T-cell (primary cell): ENCODE measurements around the gene MUC2. TPM values are rescaled to one million over a fixed set of nuclear protein-coding genes. Genes with fewer than 3 reads are reported as not detected.

ENCODE experiments used
- ATAC-seq, 4 experiments: fragments of 200-7000 bp in 3 of 4; fragments of 150-1000 bp in 1 of 4; cut with Tn5 transposase; replicated peaks in 1 of 4; 1 replicate in 3 of 4; 2 replicates in 1 of 4; pipeline ENCODE4 v1.10.0; 2021; ENCODE audit warnings: moderate library complexity in 3 of 4, mild to moderate bottlenecking in 2 of 4, moderate number of reproducible peaks in 1 of 4
- CTCF ChIA-PET, 2 donors: fragments of 300-600 bp; sonication (Branson Sonifier 250); formaldehyde crosslinking; loops; one replicate each; lab custom pipeline; 2022; ENCODE audit warnings: antibody characterized with exemption in 2 of 2; lab: Charles Lee
- POLR2A ChIA-PET, 2 donors: fragments of 300-600 bp; sonication (Branson Sonifier 250); formaldehyde crosslinking; loops; one replicate each; lab custom pipeline; 2022; ENCODE audit warnings: antibody characterized with exemption in 2 of 2; lab: Charles Lee
- DNase-seq, 35 experiments: peaks; one replicate each; pipeline versions ENCODE4 v3.0.0 to v3.0.0-alpha.2; 2013 to 2023
- H3K27ac ChIP-seq: one replicate; pipeline ENCODE4 v1.5.1; 2013; ENCODE audit warnings: low read length
- H3K27me3 ChIP-seq, 2 experiments: replicated peaks in 1 of 2; 1 replicate in 1 of 2; 2 replicates in 1 of 2; pipeline versions ENCODE4 v1.6.1 to v1.7.0; 2013; ENCODE audit warnings: low read length in 1 of 2, mixed read lengths in 1 of 2; ENCODE audit not compliant: control insufficient read depth in 2 of 2, insufficient read depth in 2 of 2; ENCODE audit errors: extremely low read depth in 1 of 2
- H3K36me3 ChIP-seq, 2 donors: 1 replicate in 1 of 2; 2 replicates in 1 of 2; pipeline versions ENCODE4 v1.6.1 to v1.7.0; 2013; ENCODE audit warnings: low read length in 1 of 2; ENCODE audit not compliant: control insufficient read depth in 2 of 2, insufficient read depth in 1 of 2; ENCODE audit errors: extremely low read depth in 1 of 2
- H3K4me1 ChIP-seq, 2 experiments: 1 replicate in 1 of 2; 2 replicates in 1 of 2; pipeline versions ENCODE4 v1.6.1 to v1.7.0; 2013; ENCODE audit warnings: low read length in 2 of 2, mixed read lengths in 1 of 2; ENCODE audit not compliant: insufficient read depth in 2 of 2, control insufficient read depth in 1 of 2; ENCODE audit errors: extremely low read depth in 1 of 2
- H3K4me3 ChIP-seq, 2 donors: 1 replicate in 1 of 2; 2 replicates in 1 of 2; pipeline versions ENCODE4 v1.5.1 to v1.7.0; 2013; ENCODE audit warnings: mild to moderate bottlenecking in 2 of 2, low read length in 1 of 2, moderate library complexity in 1 of 2; ENCODE audit not compliant: control insufficient read depth in 1 of 2; ENCODE audit errors: extremely low read depth in 1 of 2
- H3K9me3 ChIP-seq: 2 replicates; pipeline ENCODE4 v1.7.0; 2013
- H3K27ac Mint-ChIP-seq, 2 donors: one replicate each; pipeline ENCODE4 v1.8.0; 2020 to 2021; ENCODE audit warnings: mild to moderate bottlenecking in 2 of 2, mixed read lengths in 2 of 2
- H3K27me3 Mint-ChIP-seq, 2 donors: one replicate each; pipeline ENCODE4 v1.8.0; 2021 to 2022; ENCODE audit warnings: mixed read lengths in 2 of 2
- H3K36me3 Mint-ChIP-seq: one replicate; pipeline ENCODE4 v1.8.0; 2021; ENCODE audit warnings: mixed read lengths
- H3K4me1 Mint-ChIP-seq, 3 donors: one replicate each; pipeline ENCODE4 v1.8.0; 2020 to 2022; ENCODE audit warnings: mixed read lengths in 3 of 3, mild to moderate bottlenecking in 1 of 3
- H3K4me3 Mint-ChIP-seq, 3 donors: one replicate each; pipeline ENCODE4 v1.8.0; 2020 to 2022; ENCODE audit warnings: mild to moderate bottlenecking in 3 of 3, mixed read lengths in 3 of 3, moderate library complexity in 3 of 3
- H3K9me3 Mint-ChIP-seq, 3 donors: one replicate each; pipeline ENCODE4 v1.8.0; 2020 to 2022; ENCODE audit warnings: mixed read lengths in 3 of 3
- WGBS: methylation state at CpG from one replicate; pipeline ENCODE4 v1.1.5; 2013; ENCODE audit warnings: missing lambda C conversion rate; ENCODE audit not compliant: insufficient coverage; 5-methylcytosine and 5-hydroxymethylcytosine counted together
- total RNA-seq, 35 experiments: library from RNA in 6 of 35; stranded (reverse) in 6 of 35; fragments of 120-200 nt in 1 of 35; gene quantifications; one replicate each; pipeline versions ENCODE4 v1.2.1 to v1.2.4 and lab custom pipeline; 2013 to 2026

The MUC2 gene
- total RNA-seq, 5 donors from 2014 or later (not counting 1 experiment from before 2014, with no cell fraction given): 0.12 to 1.4 (median 0.53) TPM; not detected in 2

DNA sequence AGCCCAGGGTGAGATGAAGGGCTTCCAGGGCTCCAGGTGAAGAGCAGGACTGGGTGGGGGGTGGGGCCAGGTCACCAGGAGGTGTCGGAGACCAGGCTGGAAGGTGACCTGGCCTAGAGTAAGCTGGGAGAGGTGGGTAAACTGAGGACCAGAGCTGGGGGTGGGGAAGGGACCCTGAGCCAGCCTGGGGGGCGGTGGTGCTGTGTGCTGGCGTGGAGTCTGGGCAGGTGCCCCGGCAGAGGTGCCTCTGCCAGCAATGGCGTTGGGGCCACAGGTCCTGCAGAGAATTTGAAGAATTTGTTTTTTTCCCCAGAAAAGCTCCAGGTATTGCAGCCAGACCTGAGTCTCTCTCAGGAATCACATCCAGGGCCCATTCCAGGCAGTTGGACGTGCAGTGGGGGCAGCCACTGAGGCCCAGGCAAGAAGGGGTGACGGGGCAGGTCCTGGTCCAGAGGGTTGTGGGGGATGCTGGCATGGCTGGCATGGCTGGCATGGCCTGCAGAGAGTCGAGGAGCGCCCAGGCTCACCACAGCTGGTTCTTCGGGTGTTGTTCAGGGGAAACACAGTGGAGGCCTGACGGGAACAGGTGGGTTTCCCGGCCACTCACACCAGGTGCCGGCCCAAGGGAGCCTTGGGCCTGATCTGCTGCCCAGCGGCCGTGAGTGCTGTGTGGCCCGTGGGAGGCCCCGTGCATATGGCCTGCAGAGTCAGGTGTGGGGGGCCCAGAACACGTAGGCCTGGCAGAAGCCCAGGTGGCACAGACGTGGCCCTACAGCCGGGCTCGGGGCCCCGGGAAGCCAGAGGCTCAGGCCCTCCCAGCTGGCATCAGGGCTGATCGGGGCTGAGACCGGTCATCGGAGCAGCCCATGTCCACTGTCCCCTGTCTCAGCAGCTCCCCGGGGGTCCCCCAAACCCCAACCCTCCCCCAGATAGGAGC, 31.8 kb upstream of the MUC2 start:
- H3K4me1 ChIP-seq: no peaks in the 10 kb centered on the region
- H3K9me3 Mint-ChIP-seq: no peaks in the 10 kb centered on the region
- peaks cover 3 to 17% of the 10 kb centered on the region in 2 donors for H3K27me3 Mint-ChIP-seq
- no peaks in the 10 kb centered on the region for H3K36me3 Mint-ChIP-seq
- H3K36me3 ChIP-seq: no peaks in the 10 kb centered on the region
- H3K27me3 ChIP-seq: peaks cover 2 to 36% of the 10 kb centered on the region in 2 experiments
- DNase-seq (no peak), ATAC-seq (no peak)
- CTCF ChIA-PET: no interaction called here
- H3K27ac ChIP-seq: no peak overlapping the region
- no peaks in the 10 kb centered on the region for H3K4me1 Mint-ChIP-seq
- H3K4me3 Mint-ChIP-seq: no peak overlapping the region
- WGBS: 85% methylated on average over 24 of the region's 26 CpGs
- H3K27ac Mint-ChIP-seq: no peak overlapping the region
- POLR2A ChIA-PET: no interaction called here
- no peaks in the 10 kb centered on the region for H3K9me3 ChIP-seq
- H3K4me3 ChIP-seq: no peak overlapping the region

DNA sequence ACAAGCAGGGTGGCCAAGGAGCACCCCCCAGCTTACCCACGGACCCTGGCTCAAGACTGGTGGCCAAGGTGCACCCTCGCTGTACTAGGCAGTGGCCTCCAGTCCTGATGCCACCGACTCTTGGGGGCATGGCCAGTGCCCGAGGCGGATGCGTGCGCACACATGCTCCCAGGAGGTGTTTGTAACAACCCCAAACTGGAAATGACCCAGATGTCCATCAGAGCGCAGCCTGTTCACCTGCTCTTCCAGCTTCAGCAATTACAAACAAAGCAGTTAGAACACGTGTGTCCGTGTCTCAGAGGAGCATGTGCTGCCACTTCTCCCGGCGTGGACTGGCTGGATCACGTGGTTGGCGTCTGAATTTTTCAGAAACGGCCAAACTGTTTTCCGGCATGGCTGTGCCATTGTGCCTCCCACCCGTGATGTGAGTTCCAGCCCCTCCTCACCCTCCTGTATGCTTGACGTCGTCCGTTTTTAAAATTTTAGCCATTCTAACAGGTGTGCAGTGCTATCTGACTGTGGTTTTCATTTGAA, 31.0 kb upstream of the MUC2 start:
- Histone ChIP-seq H3K27me3 (peaks cover 2 to 42% of the 10 kb centered on the region in 2 experiments), H3K9me3 (no peaks in the 10 kb centered on the region), H3K36me3 (no peaks in the 10 kb centered on the region), H3K4me1 (no peaks in the 10 kb centered on the region), H3K4me3 (no peak overlapping the region), H3K27ac (no peak overlapping the region)
- no peak overlapping the region for H3K27ac Mint-ChIP-seq
- no peaks in the 10 kb centered on the region for H3K9me3 Mint-ChIP-seq
- no peaks in the 10 kb centered on the region for H3K36me3 Mint-ChIP-seq
- ChIA-PET POLR2A (no interaction called here), CTCF (no interaction called here)
- DNase-seq (no peak), ATAC-seq (no peak)
- 85% methylated on average over 19 of the region's 20 CpGs for WGBS
- peaks cover 6 to 15% of the 10 kb centered on the region in 2 donors for H3K27me3 Mint-ChIP-seq
- no peaks in the 10 kb centered on the region for H3K4me1 Mint-ChIP-seq
- no peak overlapping the region for H3K4me3 Mint-ChIP-seq

DNA sequence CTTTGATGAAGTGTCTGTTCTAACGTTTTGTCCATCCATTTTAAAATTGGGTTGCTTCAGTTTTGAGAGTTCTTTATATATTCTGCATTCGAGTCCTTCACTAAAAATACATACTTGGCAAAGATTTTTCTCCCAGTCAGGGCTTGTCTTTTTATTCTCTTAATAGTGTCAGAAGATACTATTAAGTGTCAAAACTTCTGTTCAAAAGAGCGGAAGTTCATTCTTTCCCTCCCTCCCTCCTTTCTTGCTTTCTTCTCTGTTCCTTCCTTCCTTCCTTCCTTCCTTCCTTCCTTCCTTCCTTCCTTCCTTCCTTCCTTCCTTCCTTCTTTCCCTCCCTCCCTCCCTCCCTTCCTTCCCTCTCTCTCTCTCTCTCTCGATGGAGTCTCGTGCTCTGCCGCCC, 30.5 kb upstream of the MUC2 start:
- ChIA-PET POLR2A (no interaction called here), CTCF (interaction anchor here in 1 of 2 donors (0.6 kb wide), 1 partner anchor 669 kb away, joined by 3 read pairs; no protein-coding TSS in a partner anchor)
- ATAC-seq: no peak
- no peaks in the 10 kb centered on the region for H3K36me3 ChIP-seq
- whole genome bisulfite sequencing: 100% methylated on average over 1 of the region's 6 CpGs
- no peak overlapping the region for H3K27ac ChIP-seq
- no peaks in the 10 kb centered on the region for H3K9me3 ChIP-seq
- Mint-ChIP-seq H3K36me3 (no peaks in the 10 kb centered on the region), H3K27me3 (peaks cover 7 to 16% of the 10 kb centered on the region in 2 donors), H3K4me3 (no peak overlapping the region), H3K4me1 (no peaks in the 10 kb centered on the region), H3K9me3 (no peaks in the 10 kb centered on the region), H3K27ac (no peak overlapping the region)
- no peak for DNase-seq
- peaks cover 2 to 44% of the 10 kb centered on the region in 2 experiments for H3K27me3 ChIP-seq
- H3K4me1 ChIP-seq: no peaks in the 10 kb centered on the region
- H3K4me3 ChIP-seq: no peak overlapping the region

DNA sequence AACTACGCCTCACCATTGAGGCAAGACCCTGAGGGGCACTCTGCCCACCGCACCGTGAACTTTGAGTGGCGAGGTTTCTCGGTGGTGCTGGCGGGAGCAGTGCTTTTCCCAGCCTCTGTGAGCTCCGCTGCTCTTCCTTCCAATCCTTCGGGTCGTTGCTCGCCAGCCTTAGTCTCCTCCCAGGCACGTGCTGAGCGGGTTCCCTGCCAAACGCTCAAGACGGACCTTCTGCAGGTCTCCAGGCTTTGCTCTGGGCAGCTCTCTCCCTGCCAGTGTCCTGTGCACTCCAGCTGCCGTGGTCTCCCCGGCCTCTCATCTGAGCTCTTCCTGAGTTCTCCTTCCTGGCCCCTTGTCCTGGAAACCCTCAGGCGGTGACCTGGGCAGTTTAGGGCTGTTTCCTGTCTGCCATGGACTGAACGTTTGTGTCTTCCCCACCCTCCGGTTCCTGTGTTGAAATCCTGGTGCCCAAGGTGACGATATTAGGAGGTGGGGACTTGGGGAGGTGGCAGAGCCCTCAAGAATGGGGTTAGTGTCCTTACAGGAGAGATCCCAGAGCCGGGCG, 27.0 kb upstream of the MUC2 start:
- no peak for DNase-seq
- no peak overlapping the region for H3K27ac Mint-ChIP-seq
- Histone ChIP-seq H3K4me3 (no peak overlapping the region), H3K27me3 (peaks cover 2 to 59% of the 10 kb centered on the region in 2 experiments), H3K36me3 (no peaks in the 10 kb centered on the region), H3K9me3 (no peaks in the 10 kb centered on the region), H3K27ac (no peak overlapping the region), H3K4me1 (peaks cover 0 to 8% of the 10 kb centered on the region in 2 experiments)
- CTCF ChIA-PET: no interaction called here
- H3K4me3 Mint-ChIP-seq: no peak overlapping the region
- POLR2A ChIA-PET: no interaction called here
- WGBS: 71% methylated on average over 18 of the region's 22 CpGs
- ATAC-seq: no peak
- peaks cover 7 to 24% of the 10 kb centered on the region in 2 donors for H3K27me3 Mint-ChIP-seq
- no peaks in the 10 kb centered on the region for H3K36me3 Mint-ChIP-seq
- H3K9me3 Mint-ChIP-seq: no peaks in the 10 kb centered on the region
- H3K4me1 Mint-ChIP-seq: peaks cover 0 to 4% (median 2%) of the 10 kb centered on the region in 3 donors

DNA sequence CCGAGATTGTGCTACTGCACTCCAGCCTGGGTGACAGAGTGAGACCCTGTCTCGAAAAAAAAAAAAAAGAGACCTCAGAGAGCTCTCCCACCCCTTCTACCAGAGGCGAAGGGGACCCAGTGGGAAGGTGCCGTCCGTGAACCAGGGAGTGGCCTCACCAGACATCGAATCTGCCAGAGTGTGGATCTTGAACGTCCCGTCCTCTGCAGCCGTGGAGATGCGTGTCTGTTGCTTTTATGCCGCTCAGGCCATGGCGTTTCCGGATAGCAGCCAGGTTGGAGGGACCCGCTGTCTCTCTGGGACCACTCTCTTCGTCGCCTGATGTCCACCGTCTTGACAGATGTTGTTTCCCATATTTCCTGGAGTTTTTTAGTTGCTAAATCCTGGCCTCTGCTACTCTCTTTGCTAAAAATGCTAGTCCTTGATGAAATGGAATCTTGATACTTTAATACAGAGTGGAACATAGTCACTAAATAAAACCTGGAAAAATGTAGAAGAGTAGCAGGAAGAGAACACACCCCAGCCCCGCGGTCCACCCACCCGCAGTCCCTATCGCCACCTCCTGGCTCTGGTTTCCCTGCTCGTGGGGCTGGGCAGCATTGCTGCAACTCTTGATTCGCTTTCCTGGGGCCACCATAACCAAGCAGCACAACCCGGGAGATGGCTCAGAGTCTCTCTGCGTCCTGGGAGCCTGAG, 26.2 kb upstream of the MUC2 start:
- ATAC-seq (no peak), DNase-seq (no peak)
- Mint-ChIP-seq H3K27me3 (peaks cover 7 to 24% of the 10 kb centered on the region in 2 donors), H3K27ac (no peak overlapping the region), H3K4me1 (peaks cover 0 to 4% (median 2%) of the 10 kb centered on the region in 3 donors), H3K9me3 (no peaks in the 10 kb centered on the region), H3K36me3 (no peaks in the 10 kb centered on the region), H3K4me3 (no peak overlapping the region)
- 84% methylated on average over 20 of the region's 25 CpGs for WGBS
- ChIA-PET POLR2A (no interaction called here), CTCF (no interaction called here)
- H3K36me3 ChIP-seq: no peaks in the 10 kb centered on the region
- H3K27me3 ChIP-seq: peaks cover 2 to 61% of the 10 kb centered on the region in 2 experiments
- H3K4me3 ChIP-seq: no peak overlapping the region
- H3K9me3 ChIP-seq: no peaks in the 10 kb centered on the region
- H3K27ac ChIP-seq: no peak overlapping the region
- H3K4me1 ChIP-seq: peaks cover 0 to 8% of the 10 kb centered on the region in 2 experiments

DNA sequence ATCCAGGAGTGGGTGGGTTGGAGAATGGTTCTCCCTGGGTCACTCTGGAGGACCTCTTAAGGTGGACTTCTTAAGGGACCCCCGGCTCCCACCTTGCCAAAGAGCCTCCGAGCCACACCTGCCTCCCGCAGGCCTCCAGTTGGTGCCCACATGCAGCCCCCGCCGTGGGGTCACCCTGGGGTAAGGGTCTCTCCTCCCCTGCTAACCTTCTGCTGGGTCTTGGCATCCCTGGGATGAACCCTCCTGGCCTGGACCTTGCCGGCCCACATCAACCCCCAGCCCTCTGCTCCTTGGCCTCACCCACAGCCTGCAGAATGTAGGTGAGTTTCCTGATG, 25.6 kb upstream of the MUC2 start:
- ATAC-seq (no peak), DNase-seq (no peak)
- Histone ChIP-seq H3K9me3 (no peaks in the 10 kb centered on the region), H3K27me3 (peaks cover 2 to 66% of the 10 kb centered on the region in 2 experiments), H3K27ac (no peak overlapping the region), H3K4me3 (no peak overlapping the region), H3K36me3 (no peaks in the 10 kb centered on the region), H3K4me1 (peaks cover 0 to 8% of the 10 kb centered on the region in 2 experiments)
- no peak overlapping the region for H3K4me3 Mint-ChIP-seq
- H3K4me1 Mint-ChIP-seq: peaks cover 0 to 4% (median 2%) of the 10 kb centered on the region in 3 donors
- H3K9me3 Mint-ChIP-seq: no peaks in the 10 kb centered on the region
- WGBS: 84% methylated on average over 4 of the region's 6 CpGs
- no peaks in the 10 kb centered on the region for H3K36me3 Mint-ChIP-seq
- POLR2A ChIA-PET: no interaction called here
- CTCF ChIA-PET: no interaction called here
- H3K27ac Mint-ChIP-seq: no peak overlapping the region
- peaks cover 5 to 22% of the 10 kb centered on the region in 2 donors for H3K27me3 Mint-ChIP-seq
